Liver (tissue), 9 donors: ENCODE data around the gene VPS39. TPM values are rescaled to one million over a fixed set of nuclear protein-coding genes. Genes with fewer than 3 reads are reported as not detected.

Source experiments
- DNase-seq: peaks from one replicate; pipeline ENCODE4 v3.0.0-alpha.2; 2017; ENCODE audit warnings: low spot score
- H3K27ac ChIP-seq, 2 donors: one replicate each; pipeline ENCODE4 v1.7.0; 2013; ENCODE audit warnings: inconsistent platforms in 2 of 2, low read length in 2 of 2, control low read depth in 1 of 2, low read depth in 1 of 2, mild to moderate bottlenecking in 1 of 2
- H3K27me3 ChIP-seq, 4 donors: one replicate each; pipeline versions ENCODE4 v1.6.1 to v1.7.0; 2013; ENCODE audit warnings: low read length in 3 of 4, inconsistent platforms in 1 of 4, mild to moderate bottlenecking in 1 of 4, moderate library complexity in 1 of 4; ENCODE audit not compliant: control insufficient read depth in 4 of 4, insufficient read depth in 4 of 4
- H3K36me3 ChIP-seq, 4 donors: one replicate each; pipeline versions ENCODE4 v1.6.1 to v1.7.0; 2013; ENCODE audit warnings: low read length in 3 of 4, mild to moderate bottlenecking in 3 of 4, low read depth in 1 of 4, moderate library complexity in 1 of 4; ENCODE audit not compliant: control insufficient read depth in 4 of 4, insufficient read depth in 3 of 4
- H3K4me1 ChIP-seq, 4 donors: one replicate each; pipeline versions ENCODE4 v1.6.1 to v1.7.0; 2013; ENCODE audit warnings: low read length in 3 of 4, mild to moderate bottlenecking in 3 of 4, moderate library complexity in 1 of 4; ENCODE audit not compliant: control insufficient read depth in 4 of 4, insufficient read depth in 4 of 4
- H3K4me3 ChIP-seq, 3 donors: one replicate each; pipeline versions ENCODE4 v1.6.1 to v1.7.0; 2013; ENCODE audit warnings: low read length in 3 of 3, control low read depth in 1 of 3, low read depth in 1 of 3, mild to moderate bottlenecking in 1 of 3
- H3K9ac ChIP-seq, 2 donors: one replicate each; pipeline ENCODE4 v1.7.0; 2013; ENCODE audit warnings: low read length in 2 of 2, mild to moderate bottlenecking in 2 of 2, moderate library complexity in 2 of 2, control low read depth in 1 of 2, low read depth in 1 of 2
- H3K9me3 ChIP-seq, 4 donors: one replicate each; pipeline versions ENCODE4 v1.6.1 to v1.7.0; 2013; ENCODE audit warnings: low read length in 3 of 4; ENCODE audit not compliant: control insufficient read depth in 4 of 4
- FOXA1 ChIP-seq: IDR thresholded peaks from 2 replicates; pipeline ENCODE4 v1.6.1; 2016; ENCODE audit warnings: antibody characterized with exemption
- GABPA ChIP-seq, 2 donors: IDR thresholded peaks in 1 of 2; conservative IDR thresholded peaks in 1 of 2; 2 replicates each; pipeline ENCODE4 v1.6.1; 2016; ENCODE audit warnings: antibody characterized with exemption in 2 of 2, mild to moderate bottlenecking in 1 of 2, moderate library complexity in 1 of 2
- HNF4A ChIP-seq, 2 donors: conservative IDR thresholded peaks; 2 replicates each; pipeline ENCODE4 v1.6.1; 2016; ENCODE audit warnings: antibody characterized with exemption in 2 of 2, mild to moderate bottlenecking in 2 of 2
- RAD21 ChIP-seq, 2 donors: IDR thresholded peaks; 2 replicates each; pipeline ENCODE4 v1.6.1; 2016; ENCODE audit warnings: antibody characterized with exemption in 2 of 2, mild to moderate bottlenecking in 2 of 2
- SP1 ChIP-seq: IDR thresholded peaks from 2 replicates; pipeline ENCODE4 v1.6.1; 2018; ENCODE audit warnings: antibody characterized with exemption, mild to moderate bottlenecking
- TAF1 ChIP-seq: conservative IDR thresholded peaks from 2 replicates; pipeline ENCODE4 v1.6.1; 2016; ENCODE audit warnings: antibody characterized with exemption, mild to moderate bottlenecking
- YY1 ChIP-seq: IDR thresholded peaks from 2 replicates; pipeline ENCODE4 v1.6.1; 2016; ENCODE audit warnings: antibody characterized with exemption, mild to moderate bottlenecking
- WGBS: extraction: QIAGEN DNeasy Blood & Tissue Kit; methylation state at CpG from one replicate; pipeline ENCODE4 v1.1.7; 2013; 5-methylcytosine and 5-hydroxymethylcytosine counted together
- polyA plus RNA-seq, 2 donors: library from polyadenylated mRNA; stranded (reverse) in 1 of 2; unstranded in 1 of 2; fragments of 200-250 nt in 1 of 2; fragments of >200 nt in 1 of 2; fragmentation: Nextera tagmentation in 1 of 2; extraction: Ambion mirVana in 1 of 2; gene quantifications; one replicate each; pipeline versions ENCODE4 v1.2.1 to v1.2.3, GENCODE V29; 2013 to 2015
- total RNA-seq, 2 donors: library from RNA; depleted of rRNA; stranded (reverse); fragments of >200 nt; gene quantifications; one replicate each; pipeline ENCODE4 v1.2.3, GENCODE V29; 2014
- TF ChIP-seq, protein P1 (sequence below): IDR thresholded peaks from 2 replicates; pipeline ENCODE4 v1.6.1; 2016; ENCODE audit warnings: antibody characterized with exemption
- TF ChIP-seq, protein P2 (sequence below): IDR thresholded peaks from 2 replicates; pipeline ENCODE4 v1.6.1; 2016; ENCODE audit warnings: antibody characterized with exemption
- TF ChIP-seq, protein P3 (sequence below): IDR thresholded peaks from 2 replicates; pipeline ENCODE4 v1.6.1; 2016; ENCODE audit warnings: antibody characterized with exemption
- TF ChIP-seq, protein P4 (sequence below): fragments of 150-350 bp; IDR thresholded peaks from 2 replicates; pipeline ENCODE4 v1.5.1; 2017; ENCODE audit warnings: improper control_type of control experiment, low read depth, low read length; ENCODE audit not compliant: missing input control
- TF ChIP-seq, protein P5 (sequence below): IDR thresholded peaks from 2 replicates; pipeline ENCODE4 v1.6.1; 2016; ENCODE audit warnings: antibody characterized with exemption, mild to moderate bottlenecking
- donor health status: healthy.
- donor health status: healthy.
- donor health status: healthy.
- donor health status: healthy.
- donor health status: healthy.

The VPS39 gene
- total and polyA plus RNA-seq, 4 donors, result 11.1 to 41.2 (median 16.8) TPM

DNA sequence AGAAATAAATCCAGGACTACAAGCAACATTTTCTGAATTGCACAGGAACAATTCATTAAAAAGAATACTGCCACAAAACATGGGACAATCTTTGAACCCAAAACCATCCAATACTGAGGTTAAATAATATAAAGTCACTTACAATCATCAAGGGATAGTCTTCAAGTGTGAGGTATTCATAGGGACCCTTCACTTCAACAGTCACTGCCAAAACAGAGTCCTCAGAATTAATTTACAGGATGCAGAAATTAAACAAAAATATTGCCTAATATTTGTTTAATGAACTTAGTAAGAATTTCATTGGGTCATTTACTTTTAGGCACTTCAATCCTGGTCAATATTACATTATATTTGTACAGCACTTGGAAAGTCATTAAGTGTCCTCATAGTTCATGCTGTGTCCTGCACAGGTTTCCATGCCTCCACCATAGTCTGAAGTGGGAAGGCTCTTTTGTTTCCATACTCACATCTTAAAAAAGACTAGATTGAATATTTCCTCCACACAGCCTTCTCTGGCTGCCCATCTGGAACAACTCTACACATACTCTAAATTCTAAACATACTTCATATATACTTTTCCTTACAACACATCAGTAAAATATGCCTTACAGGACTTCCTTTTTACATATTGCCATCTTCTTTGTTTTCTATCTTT is 31.6 kb upstream of the VPS39 start:
- no peak for TF ChIP-seq TAF1
- DNase-seq, result no peak
- no peak overlapping the region for H3K4me3 ChIP-seq
- H3K9ac ChIP-seq, result no peak overlapping the region
- no peaks in the 10 kb centered on the region for H3K9me3 ChIP-seq
- H3K27me3 ChIP-seq, result no peaks in the 10 kb centered on the region
- peaks cover 11 to 47% (median 33%) of the 10 kb centered on the region in 4 donors for H3K36me3 ChIP-seq
- no peak overlapping the region for H3K27ac ChIP-seq
- no peaks in the 10 kb centered on the region for H3K4me1 ChIP-seq

DNA sequence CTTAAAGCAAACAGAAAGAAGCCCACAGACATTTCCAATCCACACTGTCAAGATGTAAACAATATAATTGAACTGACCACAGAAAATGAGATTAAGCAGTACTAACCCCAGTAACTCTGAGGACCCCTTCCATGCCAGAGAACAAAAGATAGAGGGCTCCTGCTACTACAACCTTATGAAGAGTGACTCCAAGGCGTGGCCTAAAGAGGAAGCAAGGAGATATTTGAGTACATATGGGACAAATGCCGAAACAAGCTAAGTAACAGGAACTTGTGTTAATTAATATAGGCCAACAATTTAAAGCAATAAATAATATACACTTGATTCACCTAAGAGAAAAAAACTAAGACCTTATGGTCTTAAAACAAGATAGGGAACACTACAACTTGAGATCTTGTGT is 25.0 kb upstream of the VPS39 start:
- TF ChIP-seq RAD21 (IDR thresholded peaks at IDR 0.05), result no peak
- TF ChIP-seq, protein P1, sequence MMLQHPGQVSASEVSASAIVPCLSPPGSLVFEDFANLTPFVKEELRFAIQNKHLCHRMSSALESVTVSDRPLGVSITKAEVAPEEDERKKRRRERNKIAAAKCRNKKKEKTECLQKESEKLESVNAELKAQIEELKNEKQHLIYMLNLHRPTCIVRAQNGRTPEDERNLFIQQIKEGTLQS, result no peak
- TF ChIP-seq, protein P2, sequence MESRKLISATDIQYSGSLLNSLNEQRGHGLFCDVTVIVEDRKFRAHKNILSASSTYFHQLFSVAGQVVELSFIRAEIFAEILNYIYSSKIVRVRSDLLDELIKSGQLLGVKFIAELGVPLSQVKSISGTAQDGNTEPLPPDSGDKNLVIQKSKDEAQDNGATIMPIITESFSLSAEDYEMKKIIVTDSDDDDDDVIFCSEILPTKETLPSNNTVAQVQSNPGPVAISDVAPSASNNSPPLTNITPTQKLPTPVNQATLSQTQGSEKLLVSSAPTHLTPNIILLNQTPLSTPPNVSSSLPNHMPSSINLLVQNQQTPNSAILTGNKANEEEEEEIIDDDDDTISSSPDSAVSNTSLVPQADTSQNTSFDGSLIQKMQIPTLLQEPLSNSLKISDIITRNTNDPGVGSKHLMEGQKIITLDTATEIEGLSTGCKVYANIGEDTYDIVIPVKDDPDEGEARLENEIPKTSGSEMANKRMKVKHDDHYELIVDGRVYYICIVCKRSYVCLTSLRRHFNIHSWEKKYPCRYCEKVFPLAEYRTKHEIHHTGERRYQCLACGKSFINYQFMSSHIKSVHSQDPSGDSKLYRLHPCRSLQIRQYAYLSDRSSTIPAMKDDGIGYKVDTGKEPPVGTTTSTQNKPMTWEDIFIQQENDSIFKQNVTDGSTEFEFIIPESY, result no peak
- TF ChIP-seq, protein P3, sequence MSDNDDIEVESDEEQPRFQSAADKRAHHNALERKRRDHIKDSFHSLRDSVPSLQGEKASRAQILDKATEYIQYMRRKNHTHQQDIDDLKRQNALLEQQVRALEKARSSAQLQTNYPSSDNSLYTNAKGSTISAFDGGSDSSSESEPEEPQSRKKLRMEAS, result no peak
- no peak for TF ChIP-seq HNF4A (conservative IDR thresholded peaks at IDR 0.05)
- no peak for TF ChIP-seq SP1
- TF ChIP-seq FOXA1, result no peak
- no peak for TF ChIP-seq YY1
- TF ChIP-seq GABPA (IDR thresholded peaks at IDR 0.05 in 1 of 2, conservative IDR thresholded peaks at IDR 0.05 in 1 of 2), result no peak
- TF ChIP-seq, protein P4, sequence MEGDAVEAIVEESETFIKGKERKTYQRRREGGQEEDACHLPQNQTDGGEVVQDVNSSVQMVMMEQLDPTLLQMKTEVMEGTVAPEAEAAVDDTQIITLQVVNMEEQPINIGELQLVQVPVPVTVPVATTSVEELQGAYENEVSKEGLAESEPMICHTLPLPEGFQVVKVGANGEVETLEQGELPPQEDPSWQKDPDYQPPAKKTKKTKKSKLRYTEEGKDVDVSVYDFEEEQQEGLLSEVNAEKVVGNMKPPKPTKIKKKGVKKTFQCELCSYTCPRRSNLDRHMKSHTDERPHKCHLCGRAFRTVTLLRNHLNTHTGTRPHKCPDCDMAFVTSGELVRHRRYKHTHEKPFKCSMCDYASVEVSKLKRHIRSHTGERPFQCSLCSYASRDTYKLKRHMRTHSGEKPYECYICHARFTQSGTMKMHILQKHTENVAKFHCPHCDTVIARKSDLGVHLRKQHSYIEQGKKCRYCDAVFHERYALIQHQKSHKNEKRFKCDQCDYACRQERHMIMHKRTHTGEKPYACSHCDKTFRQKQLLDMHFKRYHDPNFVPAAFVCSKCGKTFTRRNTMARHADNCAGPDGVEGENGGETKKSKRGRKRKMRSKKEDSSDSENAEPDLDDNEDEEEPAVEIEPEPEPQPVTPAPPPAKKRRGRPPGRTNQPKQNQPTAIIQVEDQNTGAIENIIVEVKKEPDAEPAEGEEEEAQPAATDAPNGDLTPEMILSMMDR, result no peak
- TF ChIP-seq, protein P5, sequence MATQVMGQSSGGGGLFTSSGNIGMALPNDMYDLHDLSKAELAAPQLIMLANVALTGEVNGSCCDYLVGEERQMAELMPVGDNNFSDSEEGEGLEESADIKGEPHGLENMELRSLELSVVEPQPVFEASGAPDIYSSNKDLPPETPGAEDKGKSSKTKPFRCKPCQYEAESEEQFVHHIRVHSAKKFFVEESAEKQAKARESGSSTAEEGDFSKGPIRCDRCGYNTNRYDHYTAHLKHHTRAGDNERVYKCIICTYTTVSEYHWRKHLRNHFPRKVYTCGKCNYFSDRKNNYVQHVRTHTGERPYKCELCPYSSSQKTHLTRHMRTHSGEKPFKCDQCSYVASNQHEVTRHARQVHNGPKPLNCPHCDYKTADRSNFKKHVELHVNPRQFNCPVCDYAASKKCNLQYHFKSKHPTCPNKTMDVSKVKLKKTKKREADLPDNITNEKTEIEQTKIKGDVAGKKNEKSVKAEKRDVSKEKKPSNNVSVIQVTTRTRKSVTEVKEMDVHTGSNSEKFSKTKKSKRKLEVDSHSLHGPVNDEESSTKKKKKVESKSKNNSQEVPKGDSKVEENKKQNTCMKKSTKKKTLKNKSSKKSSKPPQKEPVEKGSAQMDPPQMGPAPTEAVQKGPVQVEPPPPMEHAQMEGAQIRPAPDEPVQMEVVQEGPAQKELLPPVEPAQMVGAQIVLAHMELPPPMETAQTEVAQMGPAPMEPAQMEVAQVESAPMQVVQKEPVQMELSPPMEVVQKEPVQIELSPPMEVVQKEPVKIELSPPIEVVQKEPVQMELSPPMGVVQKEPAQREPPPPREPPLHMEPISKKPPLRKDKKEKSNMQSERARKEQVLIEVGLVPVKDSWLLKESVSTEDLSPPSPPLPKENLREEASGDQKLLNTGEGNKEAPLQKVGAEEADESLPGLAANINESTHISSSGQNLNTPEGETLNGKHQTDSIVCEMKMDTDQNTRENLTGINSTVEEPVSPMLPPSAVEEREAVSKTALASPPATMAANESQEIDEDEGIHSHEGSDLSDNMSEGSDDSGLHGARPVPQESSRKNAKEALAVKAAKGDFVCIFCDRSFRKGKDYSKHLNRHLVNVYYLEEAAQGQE, result no peak
- no peaks in the 10 kb centered on the region for H3K27me3 ChIP-seq
- H3K27ac ChIP-seq, result no peak overlapping the region
- no peak overlapping the region for H3K9ac ChIP-seq
- no peaks in the 10 kb centered on the region for H3K4me1 ChIP-seq
- H3K36me3 ChIP-seq, result peaks cover 10 to 56% (median 45%) of the 10 kb centered on the region in 4 donors
- no peaks in the 10 kb centered on the region for H3K9me3 ChIP-seq
- DNase-seq, result no peak
- no peak overlapping the region for H3K4me3 ChIP-seq
- WGBS, result 86% methylated on average over 2 of the region's 2 CpGs
